WTC11 (cell line): ENCODE results near the gene SLC19A2. TPM values are rescaled to one million over a fixed set of nuclear protein-coding genes. Genes with fewer than 3 reads are reported as not detected.
A peak's percentile ranks its signal among the peaks of the same experiment; 100 is the strongest.

Experiments used
- ATAC-seq: fragments of 200-7000 bp; cut with Tn5 transposase; 2 replicates; pipeline ENCODE4 v1.10.0; 2021; ENCODE audit warnings: mild to moderate bottlenecking, moderate library complexity
- CTCF ChIA-PET: fragments of 300-600 bp; sonication (Branson Sonifier 250); formaldehyde crosslinking; loops from one replicate; lab custom pipeline; 2021; ENCODE audit warnings: antibody characterized with exemption; lab: Charles Lee
- POLR2A ChIA-PET: fragments of 350-600 bp; sonication (Branson Sonifier 250); formaldehyde crosslinking; loops from one replicate; lab custom pipeline; 2021; ENCODE audit warnings: antibody characterized with exemption; lab: Charles Lee
- DNase-seq: peaks from one replicate; pipeline ENCODE4 v3.0.0; 2021; ENCODE audit warnings: low spot score
- H3K27ac Mint-ChIP-seq: 2 replicates; pipeline ENCODE4 v1.8.0; 2021; ENCODE audit warnings: mixed read lengths
- H3K27me3 Mint-ChIP-seq: 2 replicates; pipeline ENCODE4 v1.8.0; 2021; ENCODE audit warnings: low read depth, mild to moderate bottlenecking, moderate library complexity, mixed read lengths
- H3K36me3 Mint-ChIP-seq: 2 replicates; pipeline ENCODE4 v1.8.0; 2021; ENCODE audit warnings: mixed read lengths
- H3K4me1 Mint-ChIP-seq: 2 replicates; pipeline ENCODE4 v1.8.0; 2022; ENCODE audit warnings: mixed read lengths
- H3K4me3 Mint-ChIP-seq: 2 replicates; pipeline ENCODE4 v1.8.0; 2021; ENCODE audit warnings: mild to moderate bottlenecking, moderate library complexity, mixed read lengths
- H3K9me3 Mint-ChIP-seq: 2 replicates; pipeline ENCODE4 v1.8.0; 2021; ENCODE audit warnings: mixed read lengths
- ATF1 ChIP-seq: sonication (generic); formaldehyde crosslinking; IDR thresholded peaks from 2 replicates; pipeline ENCODE4 v1.8.1; 2023; ENCODE audit warnings: mild to moderate bottlenecking, moderate library complexity, missing genetic modification reagents
- CREB1 ChIP-seq: sonication (generic); formaldehyde crosslinking; IDR thresholded peaks from 2 replicates; pipeline ENCODE4 v1.8.0; 2023; ENCODE audit warnings: mild to moderate bottlenecking, missing genetic modification reagents
- EMX1 ChIP-seq: fragments of 250-450 bp; sonication (Bioruptor Pico); IDR thresholded peaks from 2 replicates; pipeline ENCODE4 v1.8.0; 2021; ENCODE audit warnings: mild to moderate bottlenecking
- ESRRA ChIP-seq: sonication (generic); formaldehyde crosslinking; IDR thresholded peaks from 2 replicates; pipeline ENCODE4 v1.8.1; 2022; ENCODE audit warnings: mild to moderate bottlenecking, missing genetic modification reagents, borderline replicate concordance
- FOXJ3 ChIP-seq: sonication (generic); formaldehyde crosslinking; IDR thresholded peaks from 2 replicates; pipeline ENCODE4 v1.9.0; 2021; ENCODE audit warnings: missing genetic modification reagents, mild to moderate bottlenecking, borderline replicate concordance
- FOXK1 ChIP-seq: sonication (generic); formaldehyde crosslinking; IDR thresholded peaks from 2 replicates; pipeline ENCODE4 v1.8.0; 2022; ENCODE audit warnings: mild to moderate bottlenecking, moderate library complexity, missing genetic modification reagents
- HMGA2 ChIP-seq: fragments of 250-450 bp; sonication (Bioruptor Pico); IDR thresholded peaks from 2 replicates; pipeline ENCODE4 v1.4.0; 2021; ENCODE audit warnings: mild to moderate bottlenecking, moderate library complexity
- JAZF1 ChIP-seq: fragments of 250-450 bp; sonication (Bioruptor Pico); IDR thresholded peaks from 2 replicates; pipeline ENCODE4 v1.9.0; 2021; ENCODE audit warnings: moderate library complexity, mild to moderate bottlenecking, inconsistent platforms
- NFYB ChIP-seq: sonication (generic); formaldehyde crosslinking; conservative IDR thresholded peaks from 2 replicates; pipeline ENCODE4 v1.8.0; 2022; ENCODE audit warnings: low read depth, missing genetic modification reagents
- PRDM15 ChIP-seq: sonication (generic); formaldehyde crosslinking; IDR thresholded peaks from 2 replicates; pipeline ENCODE4 v1.8.0; 2022; ENCODE audit warnings: missing genetic modification reagents
- SMAD3 ChIP-seq: sonication (generic); formaldehyde crosslinking; IDR thresholded peaks from 2 replicates; pipeline ENCODE4 v1.8.0; 2022; ENCODE audit warnings: missing genetic modification reagents, mild to moderate bottlenecking, borderline replicate concordance
- SMAD4 ChIP-seq: sonication (generic); formaldehyde crosslinking; IDR thresholded peaks from 2 replicates; pipeline ENCODE4 v1.8.0; 2022; ENCODE audit warnings: mild to moderate bottlenecking, missing genetic modification reagents
- ZNF121 ChIP-seq: sonication (generic); formaldehyde crosslinking; IDR thresholded peaks from 2 replicates; pipeline ENCODE4 v1.8.0; 2023; ENCODE audit warnings: missing genetic modification reagents
- ZNF232 ChIP-seq: sonication (generic); formaldehyde crosslinking; IDR thresholded peaks from 2 replicates; pipeline ENCODE4 v1.8.0; 2022; ENCODE audit warnings: mild to moderate bottlenecking, missing genetic modification reagents
- ZNF317 ChIP-seq: sonication (generic); formaldehyde crosslinking; IDR thresholded peaks from 2 replicates; pipeline ENCODE4 v1.8.1; 2023; ENCODE audit warnings: low read depth, mild to moderate bottlenecking, moderate library complexity, missing genetic modification reagents, borderline replicate concordance
- ZNF423 ChIP-seq: fragments of 250-450 bp; sonication (Bioruptor Pico); IDR thresholded peaks from 2 replicates; pipeline ENCODE4 v2.1.2; 2022; ENCODE audit warnings: mild to moderate bottlenecking, moderate library complexity
- total RNA-seq: library from RNA; stranded (reverse); gene quantifications from 3 replicates; pipeline ENCODE4 v1.2.3, GENCODE V29; 2021

SLC19A2 gene
- total RNA-seq, 1 experiment from 2014 or later, result 15.8 TPM

- TF ChIP-seq EMX1 (no peak), FOXK1 (CRISPR knock-in tag) (no peak), CREB1 (CRISPR knock-in tag) (no peak), JAZF1 (no peak), SMAD4 (CRISPR knock-in tag) (no peak), NFYB (CRISPR knock-in tag) (no peak), ZNF423 (CRISPR knock-in tag) (no peak)
- H3K27me3 Mint-ChIP-seq, result no peaks in the 10 kb centered on the region
- no peak overlapping the region for H3K27ac Mint-ChIP-seq
- POLR2A ChIA-PET, result no interaction called here
- peaks cover 8% of the 10 kb centered on the region for H3K4me1 Mint-ChIP-seq
- H3K36me3 Mint-ChIP-seq, result peaks cover 18% of the 10 kb centered on the region
- no peak overlapping the region for H3K4me3 Mint-ChIP-seq
- no peak for DNase-seq
- no peak for ATAC-seq
- CTCF ChIA-PET, result interaction anchor here (3.2 kb wide), 1 partner anchor 81 kb away, joined by 20 read pairs; no protein-coding TSS in a partner anchor
- no peaks in the 10 kb centered on the region for H3K9me3 Mint-ChIP-seq
Measured at GRCh38 chr1:169465281-169465680, 20.5 kb downstream of the SLC19A2 start.

- H3K9me3 Mint-ChIP-seq, result peaks cover 7% of the 10 kb centered on the region
- ChIA-PET POLR2A (no interaction called here), CTCF (no interaction called here)
- H3K4me1 Mint-ChIP-seq, result peaks cover 8% of the 10 kb centered on the region
- ATAC-seq, result no peak
- DNase-seq, result no peak
- no peak overlapping the region for H3K4me3 Mint-ChIP-seq
- H3K27me3 Mint-ChIP-seq, result no peaks in the 10 kb centered on the region
- no peak for TF ChIP-seq ATF1 (CRISPR knock-in tag)
- peak; percentile 40; the same call in 1 of the 2 replicates for TF ChIP-seq ZNF121 (CRISPR knock-in tag)
- H3K27ac Mint-ChIP-seq, result no peak overlapping the region
- H3K36me3 Mint-ChIP-seq, result peaks cover 9% of the 10 kb centered on the region
Measured at GRCh38 chr1:169462385-169462784, 23.4 kb downstream of the SLC19A2 start.

GRCh38 chr1:169461390-169462000 lies 24.2 kb downstream of the SLC19A2 start:
- peaks cover 8% of the 10 kb centered on the region for H3K4me1 Mint-ChIP-seq
- H3K9me3 Mint-ChIP-seq, result peaks cover 16% of the 10 kb centered on the region
- no peaks in the 10 kb centered on the region for H3K27me3 Mint-ChIP-seq
- ChIA-PET POLR2A (no interaction called here), CTCF (no interaction called here)
- H3K27ac Mint-ChIP-seq, result no peak overlapping the region
- H3K36me3 Mint-ChIP-seq, result peaks cover 15% of the 10 kb centered on the region
- H3K4me3 Mint-ChIP-seq, result no peak overlapping the region
- DNase-seq (no peak), ATAC-seq (no peak)
- TF ChIP-seq ZNF317 (no peak), PRDM15 (CRISPR knock-in tag) (0 out of 2 replicates have a peak, but pooled peaks have one; percentile 46)

DNA sequence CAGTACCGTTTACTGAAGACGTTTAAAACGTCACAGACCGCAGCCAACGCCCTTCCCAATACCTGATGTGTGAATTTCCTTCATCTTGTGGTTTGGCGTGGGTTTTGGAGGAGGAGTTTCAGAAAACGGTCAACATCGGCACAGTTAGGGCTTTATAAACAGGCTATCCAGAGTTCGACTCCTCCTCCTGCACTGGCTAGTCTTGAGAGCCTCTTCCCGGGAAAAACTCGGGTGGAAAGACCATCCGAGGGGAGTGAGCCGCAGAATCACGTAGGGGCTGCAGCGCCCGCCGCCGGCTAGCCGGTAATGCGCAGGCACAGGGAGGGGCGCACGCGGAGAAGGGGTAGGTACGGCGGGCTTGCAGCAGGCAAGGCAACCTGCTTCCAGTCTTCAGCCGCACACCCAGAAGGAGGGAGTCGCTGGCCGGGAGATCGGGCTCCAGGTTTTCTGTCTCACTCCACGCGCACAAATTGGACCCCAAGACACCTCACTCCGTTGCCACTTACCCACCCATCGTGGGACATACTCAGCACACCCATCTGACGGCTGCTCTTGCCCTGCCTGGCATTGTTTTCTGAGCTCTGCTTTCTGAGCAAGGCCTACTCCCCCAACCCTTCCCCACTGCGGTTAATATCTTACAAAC lies 25.4 kb downstream of the SLC19A2 start:
- no peaks in the 10 kb centered on the region for H3K27me3 Mint-ChIP-seq
- no peak for TF ChIP-seq FOXJ3 (CRISPR knock-in tag)
- no peak for TF ChIP-seq ZNF232 (CRISPR knock-in tag)
- TF ChIP-seq SMAD3 (CRISPR knock-in tag), result no peak
- TF ChIP-seq ESRRA, result no peak
- TF ChIP-seq HMGA2 (CRISPR knock-in tag), result no peak
- TF ChIP-seq PRDM15 (CRISPR knock-in tag), result peak; percentile 92
- TF ChIP-seq CREB1 (CRISPR knock-in tag), result no peak
- DNase-seq (peak; percentile 56), ATAC-seq (peak; percentile 98)
- CTCF ChIA-PET, result interaction anchor here (0.8 kb wide), 1 partner anchor 252 kb away, joined by 3 read pairs; no protein-coding TSS in a partner anchor
- peaks cover 18% of the 10 kb centered on the region for H3K9me3 Mint-ChIP-seq
- peak overlapping the region; percentile 64 for H3K4me3 Mint-ChIP-seq
- peaks cover 8% of the 10 kb centered on the region for H3K36me3 Mint-ChIP-seq
- H3K27ac Mint-ChIP-seq, result no peak overlapping the region
- peaks cover 8% of the 10 kb centered on the region for H3K4me1 Mint-ChIP-seq
- POLR2A ChIA-PET, result interaction anchor here (0.6 kb wide), 1 partner anchor 69 kb away, joined by 3 read pairs; no protein-coding TSS in a partner anchor
